Body of pancreas (tissue), 4 donors: ENCODE measurements around the gene VMAC. TPM values are rescaled to one million over a fixed set of nuclear protein-coding genes. Genes with fewer than 3 reads are reported as not detected.

Experiments used
- ATAC-seq: fragments of 150-250 bp; one replicate; pipeline ENCODE4 v1.9.1; 2016
- DNase-seq, 4 donors: peaks; one replicate each; pipeline ENCODE4 v3.0.0-alpha.2; 2019
- H3K27ac ChIP-seq, 4 donors: fragments of 200-600 bp; sonication (generic); 1 replicate in 3 of 4; 2 replicates in 1 of 4; pipeline versions ENCODE4 v1.5.1 to v1.6.1; 2016 to 2019; ENCODE audit warnings: mild to moderate bottlenecking in 1 of 4, mixed read lengths in 1 of 4, moderate library complexity in 1 of 4
- H3K27me3 ChIP-seq, 2 donors: fragments of 200-600 bp; sonication (generic); one replicate each; pipeline ENCODE4 v1.6.0; 2016; ENCODE audit warnings: mild to moderate bottlenecking in 1 of 2
- H3K36me3 ChIP-seq, 2 donors: fragments of 200-600 bp; sonication (generic); replicated peaks in 1 of 2; 2 replicates each; pipeline ENCODE4 v1.5.1; 2016; ENCODE audit warnings: low read depth in 2 of 2; ENCODE audit not compliant: insufficient read depth in 1 of 2
- H3K4me1 ChIP-seq: fragments of 200-600 bp; sonication (generic); one replicate; pipeline ENCODE4 v1.6.0; 2016
- H3K4me3 ChIP-seq, 2 donors: fragments of 200-600 bp; sonication (generic); 1 replicate in 1 of 2; 2 replicates in 1 of 2; pipeline ENCODE4 v1.5.1; 2016 to 2019
- H3K9me3 ChIP-seq, 3 donors: fragments of 200-600 bp; sonication (generic); 1 replicate in 2 of 3; 2 replicates in 1 of 3; pipeline ENCODE4 v1.5.1; 2016
- CTCF ChIP-seq, 7 experiments: fragments of 450-650 bp in 4 of 7; fragments of 200-600 bp in 3 of 7; sonication (generic) in 3 of 7; IDR thresholded peaks; one replicate each; pipeline ENCODE4 v1.5.1; 2016 to 2019; ENCODE audit warnings: antibody characterized with exemption in 7 of 7
- POLR2A ChIP-seq, 3 donors: fragments of 450-650 bp; IDR thresholded peaks; one replicate each; pipeline ENCODE4 v1.6.1; 2016; ENCODE audit warnings: antibody characterized with exemption in 3 of 3, mild to moderate bottlenecking in 2 of 3
- WGBS, 2 donors: methylation state at CpG; one replicate each; pipeline ENCODE4 v1.1.5; 2017; 5-methylcytosine and 5-hydroxymethylcytosine counted together
- intact Hi-C: fragments of 100-400 bp; cut with DNase I; formaldehyde crosslinking; loops from one replicate; pipeline ENCODE4 v1.15.1; 2023
- total RNA-seq, 2 donors: library from RNA; depleted of rRNA; stranded (reverse); fragments of >200 nt; gene quantifications; one replicate each; pipeline ENCODE4 v1.1.0, GENCODE V29; 2016

VMAC gene
- total RNA-seq, 2 donors from 2014 or later, result 12.5 to 15.3 TPM

- peaks cover 9 to 41% of the 10 kb centered on the region in 2 donors for H3K36me3 ChIP-seq
- no peaks in the 10 kb centered on the region for H3K9me3 ChIP-seq
- peaks cover 4% of the 10 kb centered on the region for H3K4me1 ChIP-seq
- no peak for DNase-seq
- no peaks in the 10 kb centered on the region for H3K27me3 ChIP-seq
- H3K27ac ChIP-seq, result no peak overlapping the region
- 87 to 91% methylated on average over 11 to 14 of the region's 14 CpGs for WGBS, 2 donors
- H3K4me3 ChIP-seq, result no peak overlapping the region
- ATAC-seq, result no peak
- TF ChIP-seq CTCF (IDR thresholded peaks at IDR 0.05) (no peak), POLR2A (IDR thresholded peaks at IDR 0.05) (no peak)
- intact Hi-C loops, result no loop called here
Observed at GRCh38 chr19:5929625-5930024, 25.0 kb downstream of the VMAC start.

- Histone ChIP-seq H3K4me1 (peaks cover 11% of the 10 kb centered on the region), H3K4me3 (no peak overlapping the region), H3K27me3 (no peaks in the 10 kb centered on the region), H3K36me3 (peaks cover 6 to 31% of the 10 kb centered on the region in 2 donors), H3K27ac (no peak overlapping the region), H3K9me3 (no peaks in the 10 kb centered on the region)
- no peak for DNase-seq
- intact Hi-C loops, result no loop called here
- WGBS, 2 donors, result 80 to 85% methylated on average over 5 to 11 of the region's 11 CpGs
- no peak for ATAC-seq
- no peak for TF ChIP-seq CTCF (IDR thresholded peaks at IDR 0.05)
- TF ChIP-seq POLR2A (IDR thresholded peaks at IDR 0.05), result no peak
Observed at GRCh38 chr19:5931251-5931650, 26.6 kb downstream of the VMAC start.

GRCh38 chr19:5932146-5932545 is 27.5 kb downstream of the VMAC start:
- Histone ChIP-seq H3K27ac (no peak overlapping the region), H3K27me3 (no peaks in the 10 kb centered on the region), H3K4me1 (peaks cover 18% of the 10 kb centered on the region), H3K4me3 (no peak overlapping the region), H3K9me3 (no peaks in the 10 kb centered on the region), H3K36me3 (peaks cover 6 to 31% of the 10 kb centered on the region in 2 donors)
- WGBS, 2 donors, result 91 to 93% methylated on average over 5 to 17 of the region's 18 CpGs
- TF ChIP-seq CTCF (IDR thresholded peaks at IDR 0.05) (no peak), POLR2A (IDR thresholded peaks at IDR 0.05) (no peak)
- DNase-seq (no peak), ATAC-seq (no peak)
- intact Hi-C loops, result no loop called here

- no peak for ATAC-seq
- Histone ChIP-seq H3K4me1 (peaks cover 21% of the 10 kb centered on the region), H3K4me3 (no peak overlapping the region), H3K9me3 (no peaks in the 10 kb centered on the region), H3K27me3 (no peaks in the 10 kb centered on the region), H3K27ac (no peak overlapping the region), H3K36me3 (peaks cover 6 to 25% of the 10 kb centered on the region in 2 donors)
- no peak for DNase-seq
- 92% methylated on average over 14 to 21 of the region's 21 CpGs for WGBS, 2 donors
- TF ChIP-seq POLR2A (IDR thresholded peaks at IDR 0.05) (no peak), CTCF (IDR thresholded peaks at IDR 0.05) (no peak)
- intact Hi-C loops, result no loop called here
Observed at GRCh38 chr19:5932609-5933262, 28.1 kb downstream of the VMAC start.
